Fibroblast of mammary gland (primary cell): ENCODE data around the gene FHIT.
"Not testable (repeated sequence)": the region's sequence is repeated elsewhere in the genome, so short reads cannot be mapped to it uniquely, and the experiment has no call there.

Experiments used
- DNase-seq: peaks from one replicate; pipeline ENCODE4 v3.0.0-alpha.2; 2010; ENCODE audit warnings: low read depth
- H3K4me3 ChIP-seq: 2 replicates; pipeline ENCODE4 v1.5.1; 2011; ENCODE audit warnings: low read depth, mild to moderate bottlenecking, low read length, moderate library complexity; ENCODE audit not compliant: control insufficient read depth
- TF ChIP-seq, protein P1 (sequence below): conservative IDR thresholded peaks from 2 replicates; pipeline ENCODE4 v1.5.1; 2011; ENCODE audit warnings: low read depth, low read length, inconsistent platforms; ENCODE audit not compliant: control insufficient read depth, insufficient read depth

The FHIT gene

DNA sequence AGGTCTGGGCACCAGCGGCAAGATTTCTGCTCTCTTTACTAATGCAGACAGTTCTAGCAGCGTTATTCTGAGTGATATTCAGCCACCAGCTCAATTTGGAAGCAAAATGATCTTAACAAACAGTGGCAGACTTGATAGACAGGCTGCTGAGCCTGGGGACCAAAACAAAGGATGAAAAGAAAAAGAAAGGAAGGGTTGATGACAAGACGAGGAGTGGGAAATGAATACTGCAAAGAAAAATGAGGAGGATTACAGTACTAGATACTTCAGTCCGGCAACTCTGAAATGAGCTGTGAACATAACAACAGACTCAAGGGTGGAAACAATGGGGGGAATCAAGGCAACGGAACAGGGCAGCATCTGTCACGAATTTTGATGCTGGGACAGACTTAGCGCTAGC, 28.8 kb downstream of the FHIT start:
- TF ChIP-seq, protein P1, sequence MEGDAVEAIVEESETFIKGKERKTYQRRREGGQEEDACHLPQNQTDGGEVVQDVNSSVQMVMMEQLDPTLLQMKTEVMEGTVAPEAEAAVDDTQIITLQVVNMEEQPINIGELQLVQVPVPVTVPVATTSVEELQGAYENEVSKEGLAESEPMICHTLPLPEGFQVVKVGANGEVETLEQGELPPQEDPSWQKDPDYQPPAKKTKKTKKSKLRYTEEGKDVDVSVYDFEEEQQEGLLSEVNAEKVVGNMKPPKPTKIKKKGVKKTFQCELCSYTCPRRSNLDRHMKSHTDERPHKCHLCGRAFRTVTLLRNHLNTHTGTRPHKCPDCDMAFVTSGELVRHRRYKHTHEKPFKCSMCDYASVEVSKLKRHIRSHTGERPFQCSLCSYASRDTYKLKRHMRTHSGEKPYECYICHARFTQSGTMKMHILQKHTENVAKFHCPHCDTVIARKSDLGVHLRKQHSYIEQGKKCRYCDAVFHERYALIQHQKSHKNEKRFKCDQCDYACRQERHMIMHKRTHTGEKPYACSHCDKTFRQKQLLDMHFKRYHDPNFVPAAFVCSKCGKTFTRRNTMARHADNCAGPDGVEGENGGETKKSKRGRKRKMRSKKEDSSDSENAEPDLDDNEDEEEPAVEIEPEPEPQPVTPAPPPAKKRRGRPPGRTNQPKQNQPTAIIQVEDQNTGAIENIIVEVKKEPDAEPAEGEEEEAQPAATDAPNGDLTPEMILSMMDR, result no peak
- DNase-seq, result no peak
- no peak overlapping the region for H3K4me3 ChIP-seq

DNA sequence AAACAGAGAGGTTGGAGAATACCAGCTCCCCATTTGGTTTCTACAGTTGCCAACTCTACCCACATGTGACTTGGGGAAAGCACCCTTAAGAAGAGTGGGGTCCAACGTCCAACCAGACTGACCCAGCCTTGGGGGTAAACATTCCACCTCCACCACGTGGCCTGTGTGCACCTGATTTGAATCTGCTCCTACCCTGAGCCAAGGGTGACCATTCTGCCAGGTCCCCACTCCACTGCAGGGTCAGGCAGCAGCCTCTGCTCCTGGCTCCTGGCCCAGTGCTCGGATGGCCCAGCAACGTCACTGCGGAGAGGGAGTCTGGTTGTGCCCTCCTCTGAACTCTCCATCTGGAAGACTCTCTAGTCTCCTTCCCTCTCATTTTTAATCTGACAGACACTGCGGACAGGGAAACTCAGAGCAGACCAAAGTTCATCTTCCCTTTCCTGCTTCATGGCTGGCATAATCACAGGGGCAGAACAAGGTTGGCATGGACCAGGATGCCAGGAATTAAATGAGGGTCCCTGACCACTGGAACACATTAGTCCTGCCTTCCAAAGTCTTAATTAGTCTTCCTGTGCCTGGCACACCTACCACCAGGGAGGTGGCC, 29.4 kb downstream of the FHIT start:
- TF ChIP-seq, protein P1, result no peak
- H3K4me3 ChIP-seq, result no peak overlapping the region
- no peak for DNase-seq

DNA sequence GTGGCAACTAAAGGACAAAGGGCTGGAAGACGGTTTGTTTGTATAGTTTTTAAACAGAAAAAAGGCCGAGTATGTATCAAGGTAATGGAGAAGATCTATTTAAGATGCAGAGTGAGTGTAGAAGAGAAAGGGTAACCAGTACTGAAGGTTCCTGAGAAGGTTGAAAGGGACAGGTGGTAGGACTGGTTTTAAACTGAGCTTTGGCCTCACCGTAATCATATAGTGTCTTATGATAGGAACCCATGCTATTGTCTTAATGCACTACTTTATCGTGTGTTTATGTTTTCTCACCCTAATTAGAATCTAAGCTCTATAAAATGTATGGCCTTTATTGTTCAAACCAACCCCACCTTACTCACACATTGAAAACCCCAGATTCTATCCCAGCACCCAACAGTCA, 32.7 kb downstream of the FHIT start:
- DNase-seq, result no peak
- TF ChIP-seq, protein P1, result no peak
- no peak overlapping the region for H3K4me3 ChIP-seq

DNA sequence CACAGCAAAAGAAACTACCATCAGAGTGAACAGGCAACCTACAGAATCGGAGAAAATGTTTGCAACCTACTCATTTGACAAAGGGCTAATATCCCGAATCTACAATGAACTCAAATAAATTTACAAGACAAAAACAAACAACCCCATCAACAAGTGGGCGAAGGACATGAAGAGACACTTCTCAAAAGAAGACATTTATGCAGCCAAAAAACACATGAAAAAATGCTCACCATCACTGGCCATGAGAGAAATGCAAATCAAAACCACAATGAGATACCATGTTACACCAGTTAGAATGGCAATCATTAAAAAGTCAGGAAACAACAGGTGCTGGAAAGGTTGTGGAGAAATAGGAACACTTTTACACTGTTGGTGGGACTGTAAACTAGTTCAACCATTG, 35.1 kb downstream of the FHIT start:
- not testable (repeated sequence) for DNase-seq

DNA sequence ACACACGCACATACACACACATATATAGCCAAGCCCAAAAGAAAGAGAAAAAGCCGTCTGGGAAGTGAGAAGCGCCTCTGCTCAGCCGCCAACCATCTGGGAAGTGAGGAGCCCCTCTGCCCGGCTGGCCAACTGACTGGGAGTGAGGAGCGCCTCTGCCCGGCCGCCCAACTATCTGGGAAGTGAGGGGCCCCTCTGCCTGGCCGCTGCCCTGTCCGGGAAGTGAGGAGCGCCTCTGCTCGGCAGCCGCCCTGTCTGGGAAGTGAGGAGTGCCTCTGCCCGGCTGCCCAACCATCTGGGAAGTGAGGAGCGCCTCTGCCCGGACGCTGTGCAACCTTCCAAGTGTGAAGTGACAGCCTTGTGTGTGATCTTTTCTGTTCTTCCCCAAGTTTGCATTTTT, 49.2 kb downstream of the FHIT start:
- H3K4me3 ChIP-seq, result no peak overlapping the region
- DNase-seq, result no peak
- TF ChIP-seq, protein P1, result no peak

More for the DNA sequence above, 35.1 kb downstream of the FHIT start:
- not testable (repeated sequence) for H3K4me3 ChIP-seq

DNA sequence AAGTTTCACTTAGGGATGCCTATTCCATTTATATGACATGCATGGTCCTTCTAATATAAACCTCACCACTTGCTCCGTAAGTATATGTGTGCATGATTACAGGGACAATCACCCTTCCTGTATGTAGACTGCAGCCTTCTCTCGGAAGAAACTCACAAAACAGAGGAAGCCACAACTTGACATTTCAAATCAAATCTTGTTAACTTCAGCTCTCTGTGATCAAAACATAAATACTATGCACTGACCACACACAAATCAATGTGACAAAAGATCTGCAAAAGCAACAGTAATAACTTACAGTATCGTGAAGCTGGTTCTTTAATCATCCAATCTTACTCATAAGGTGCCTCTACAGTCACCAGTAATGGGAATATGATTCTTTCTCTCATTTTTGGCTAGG, 50.2 kb downstream of the FHIT start:
- no peak for DNase-seq
- TF ChIP-seq, protein P1, result no peak
- H3K4me3 ChIP-seq, result no peak overlapping the region

DNA sequence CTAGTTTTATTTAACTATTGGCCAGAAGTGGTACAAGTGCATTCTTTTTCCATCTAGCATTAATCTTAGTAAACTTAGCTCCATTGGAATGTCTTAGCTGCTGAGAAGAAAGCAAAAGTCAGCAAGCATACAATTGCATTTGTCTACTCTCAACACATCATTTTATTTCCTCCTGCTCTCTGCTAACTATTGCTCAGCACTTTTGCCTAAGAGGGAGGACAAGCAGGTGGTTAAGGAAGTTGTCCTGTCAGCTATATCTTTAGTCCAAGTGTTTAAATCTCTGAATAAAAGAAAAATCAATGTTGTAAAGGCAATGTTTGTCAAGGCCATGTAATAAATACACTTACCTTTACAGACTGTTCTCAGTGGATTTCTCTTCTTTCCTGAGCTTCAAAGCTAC, 51.0 kb downstream of the FHIT start:
- TF ChIP-seq, protein P1, result no peak
- DNase-seq, result no peak
- no peak overlapping the region for H3K4me3 ChIP-seq
